ENCODE data around the gene ORAI1. TPM values are rescaled to one million over a fixed set of nuclear protein-coding genes. Genes with fewer than 3 reads are reported as not detected.
A peak's percentile ranks its signal among the peaks of the same experiment; 100 is the strongest.

The ORAI1 gene
- total and polyA plus RNA-seq, 2 of the 13 experiments (the other 11 are each of a cell fraction or from before 2014, with no cell fraction given): 9.2 to 17.2 TPM

- no peak; the same call in 1 of the 2 replicates for TF ChIP-seq ZNF605 (CRISPR knock-in tag; IDR thresholded peaks at IDR 0.05)
- TF ChIP-seq SMYD3 (CRISPR knock-in tag; IDR thresholded peaks at IDR 0.05): no peak
- TF ChIP-seq ZNF501 (CRISPR knock-in tag; IDR thresholded peaks at IDR 0.05): no peak
- no peak for TF ChIP-seq ZNF496 (CRISPR knock-in tag; IDR thresholded peaks at IDR 0.05; ENCODE audit: insufficient replicate concordance)
- no peak for TF ChIP-seq ZBTB7B (CRISPR knock-in tag; IDR thresholded peaks at IDR 0.05)
- no peak for TF ChIP-seq HNRNPH1 (optimal IDR thresholded peaks at IDR 0.05; ENCODE audit: low read depth, low read length)
- no peak for TF ChIP-seq HMGA1 (CRISPR knock-in tag; conservative IDR thresholded peaks at IDR 0.05)
- no peak for TF ChIP-seq KLF16 (CRISPR knock-in tag; IDR thresholded peaks at IDR 0.05)
- TF ChIP-seq TOE1 (CRISPR knock-in tag; IDR thresholded peaks at IDR 0.05): no peak
- TF ChIP-seq MXD4 (CRISPR knock-in tag; IDR thresholded peaks at IDR 0.05): 0 out of 2 replicates have a peak, but pooled peaks have one; percentile 15
- TF ChIP-seq TBL1XR1 (IDR thresholded peaks at IDR 0.05; ENCODE audit: borderline replicate concordance, low read length, partially characterized antibody): no peak
- no peak for TF ChIP-seq DNMT3B (CRISPR knock-in tag; conservative IDR thresholded peaks at IDR 0.05)
- no peak for TF ChIP-seq ZNF3 (CRISPR knock-in tag; IDR thresholded peaks at IDR 0.05)
- no peak for TF ChIP-seq GZF1 (CRISPR knock-in tag; IDR thresholded peaks at IDR 0.05)
- TF ChIP-seq POLR2AphosphoS5 (IDR thresholded peaks at IDR 0.05; ENCODE audit: low read depth, low read length): 0 out of 2 replicates have a peak, but pooled peaks have one; percentile 25
- no peak for TF ChIP-seq TRIM22 (IDR thresholded peaks at IDR 0.05)
- TF ChIP-seq GATAD2A (CRISPR knock-in tag; IDR thresholded peaks at IDR 0.05): no peak
- TF ChIP-seq ZNF552 (CRISPR knock-in tag; IDR thresholded peaks at IDR 0.05; ENCODE audit: borderline replicate concordance): no peak
- TF ChIP-seq HDAC1 (CRISPR knock-in tag; IDR thresholded peaks at IDR 0.05): peak; percentile 84
- TF ChIP-seq ZNF790 (CRISPR knock-in tag; IDR thresholded peaks at IDR 0.05; ENCODE audit: borderline replicate concordance): no peak
- no peak for TF ChIP-seq LRRFIP1 (CRISPR knock-in tag; conservative IDR thresholded peaks at IDR 0.05)
- no peak for TF ChIP-seq SMAD1 (CRISPR knock-in tag; IDR thresholded peaks at IDR 0.05; ENCODE audit: borderline replicate concordance, low read depth)
- no peak for TF ChIP-seq ZBTB33 (CRISPR knock-in tag; IDR thresholded peaks at IDR 0.05)
- TF ChIP-seq TSC22D2 (CRISPR knock-in tag; IDR thresholded peaks at IDR 0.05; ENCODE audit: borderline replicate concordance): no peak
- peak; percentile 23; the same call in 1 of the 2 replicates for TF ChIP-seq TCF7 (IDR thresholded peaks at IDR 0.05; ENCODE audit: low read depth)
- TF ChIP-seq BRCA1 (CRISPR knock-in tag; IDR thresholded peaks at IDR 0.05): no peak
- TF ChIP-seq ELF3 (CRISPR knock-in tag; IDR thresholded peaks at IDR 0.05): peak; percentile 25; the same call in 1 of the 2 replicates
Observed at GRCh38 chr12:121580959-121581685, 45.2 kb upstream of the ORAI1 start, which contains the start of gene KDM2B (continued).
